Measurements from ENCODE around the gene COX11. TPM values are rescaled to one million over a fixed set of nuclear protein-coding genes. Genes with fewer than 3 reads are reported as not detected.

The COX11 gene
- total and polyA plus RNA-seq, 2 of the 13 experiments (the other 11 are each of a cell fraction or from before 2014, with no cell fraction given), result 103 to 203 TPM

GRCh38 chr17:55004484-55004883 is 36.0 kb upstream of the COX11 start (continued):
- no peak for TF ChIP-seq ZNF260 (CRISPR knock-in tag; IDR thresholded peaks at IDR 0.05; ENCODE audit: borderline replicate concordance, low read depth)
- TF ChIP-seq ZNF225 (CRISPR knock-in tag; IDR thresholded peaks at IDR 0.05), result no peak
- no peak for TF ChIP-seq ZNF570 (CRISPR knock-in tag; IDR thresholded peaks at IDR 0.05; ENCODE audit: borderline replicate concordance)
- no peak for TF ChIP-seq FOXO4 (CRISPR knock-in tag; conservative IDR thresholded peaks at IDR 0.05)
- TF ChIP-seq KAT2B (IDR thresholded peaks at IDR 0.05; ENCODE audit: borderline replicate concordance, low read depth, low read length), result no peak
- no peak for TF ChIP-seq MTA1 (CRISPR knock-in tag; IDR thresholded peaks at IDR 0.05; ENCODE audit: borderline replicate concordance)
- no peak for TF ChIP-seq HCFC1 (IDR thresholded peaks at IDR 0.05; ENCODE audit: low read depth, low read length)
- TF ChIP-seq MATR3 (CRISPR knock-in tag; IDR thresholded peaks at IDR 0.05), result no peak
- no peak for TF ChIP-seq RFXANK (CRISPR knock-in tag; IDR thresholded peaks at IDR 0.05)

DNA sequence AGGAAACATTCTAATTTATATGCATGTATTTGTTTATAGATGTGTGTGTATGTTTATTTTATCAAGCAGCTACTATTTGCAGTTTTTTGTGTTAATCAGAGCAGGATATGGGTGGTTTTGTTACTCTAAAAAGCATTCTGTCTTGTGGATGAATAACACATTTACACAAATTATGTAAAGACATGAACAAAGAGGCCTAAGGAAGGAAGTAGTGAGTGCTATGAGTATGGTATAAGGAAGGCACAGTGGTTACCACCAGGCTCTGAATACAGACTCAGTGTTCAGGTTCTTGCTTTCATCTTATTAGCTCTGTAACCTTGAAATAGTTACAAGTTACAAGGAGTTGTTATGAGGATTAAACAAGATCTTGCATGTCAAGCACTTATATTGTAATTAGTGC is 34.0 kb upstream of the COX11 start:
- H3K4me2 ChIP-seq (ENCODE audit: low read depth, low read length), result no peak overlapping the region
- ATAC-seq (no peak), FAIRE-seq (no peak), DNase-seq (ENCODE audit: low spot score) (no peak)
- no peak overlapping the region for H3K4me3 ChIP-seq (replicated peaks in 1 of 3; ENCODE audit: insufficient read depth in 1 of 3, low read depth in 2 of 3, low read length in 3 of 3)
- H3K9me3 ChIP-seq (ENCODE audit: low read length), result no peaks in the 10 kb centered on the region
- H3K36me3 ChIP-seq (replicated peaks in 1 of 2; ENCODE audit: control insufficient read depth in 1 of 2, insufficient read depth in 2 of 2, low read length in 2 of 2), result peaks cover 2 to 18% of the 10 kb centered on the region in 2 experiments; a peak in 2 of 5 replicates
- H3K4me1 ChIP-seq (ENCODE audit: insufficient read depth, low read length), result no peaks in the 10 kb centered on the region
- H3K79me2 ChIP-seq (ENCODE audit: insufficient read depth, low read length), result no peaks in the 10 kb centered on the region
- in situ Hi-C loops (cut with HindIII; ENCODE audit: extremely low pct_ligation_motif_present, low pct_unique_long_range_greater_than_20kb) (no loop called here), intact Hi-C loops (cut with micrococcal nuclease; ENCODE audit: unreplicated experiment) (no loop called here)
- H3K27me3 ChIP-seq (ENCODE audit: control insufficient read depth in 1 of 2, insufficient read depth in 2 of 2, low read length in 2 of 2), result no peaks in the 10 kb centered on the region
- no peak overlapping the region for H3K9ac ChIP-seq (ENCODE audit: insufficient read depth, low read depth, low read length)
- no peak overlapping the region for H2AFZ ChIP-seq (ENCODE audit: low read length)
- BruUV-seq (replicated peaks), result no TSS peak
- H3K27ac ChIP-seq (ENCODE audit: extremely low read length, insufficient read depth, low read length), result no peak overlapping the region
- ChIA-PET POLR2A (no interaction called here), CTCF (ENCODE audit: low intra/inter-chr PET ratio, low total read pairs) (no interaction called here)
- H4K20me1 ChIP-seq (ENCODE audit: insufficient read depth, low read length), result no peaks in the 10 kb centered on the region
- no peak for TF ChIP-seq RERE (CRISPR knock-in tag; IDR thresholded peaks at IDR 0.05; ENCODE audit: low read depth)
- no peak for TF ChIP-seq ZKSCAN5 (CRISPR knock-in tag; IDR thresholded peaks at IDR 0.05)
- TF ChIP-seq RNF2 (conservative IDR thresholded peaks at IDR 0.05; ENCODE audit: low read depth), result no peak
- no peak for TF ChIP-seq HMGXB3 (CRISPR knock-in tag; IDR thresholded peaks at IDR 0.05; ENCODE audit: borderline replicate concordance)
